Stimulated activated CD8-positive, alpha-beta memory T cell treated with anti-CD3 and anti-CD28 coated beads, Interleukin-4, amount 100 ng/mL, for 4 hours (primary cell): ENCODE data around the gene DPF3.

Source experiments
- DNase-seq, 2 donors: peaks; one replicate each; pipeline ENCODE4 v3.0.0-alpha.2; 2020; ENCODE audit warnings: low read depth in 2 of 2, low spot score in 1 of 2

Gene DPF3

GRCh38 chr14:72686832-72687231 lies 207.1 kb downstream of the DPF3 start:
- no peak for DNase-seq

- no peak for DNase-seq
These were observed 207.8 kb downstream of the DPF3 start for GRCh38 chr14:72686101-72686500.

GRCh38 chr14:72685456-72685855 lies 208.4 kb downstream of the DPF3 start:
- no peak for DNase-seq

GRCh38 chr14:72683787-72684186 lies 210.1 kb downstream of the DPF3 start:
- no peak for DNase-seq

- no peak for DNase-seq
These were observed 211.7 kb downstream of the DPF3 start for GRCh38 chr14:72682188-72682587.

GRCh38 chr14:72680853-72681640 lies 212.9 kb downstream of the DPF3 start:
- DNase-seq = no peak

GRCh38 chr14:72679536-72680151 lies 214.3 kb downstream of the DPF3 start:
- DNase-seq = no peak

- DNase-seq = no peak
These were observed 214.8 kb downstream of the DPF3 start for GRCh38 chr14:72679141-72679535.

- DNase-seq = no peak
These were observed 215.5 kb downstream of the DPF3 start for GRCh38 chr14:72678356-72678755.

- DNase-seq = no peak
These were observed 216.2 kb downstream of the DPF3 start for GRCh38 chr14:72677664-72678063.

- no peak for DNase-seq
These were observed 218.8 kb downstream of the DPF3 start for GRCh38 chr14:72675126-72675525.

- DNase-seq = no peak
These were observed 220.7 kb downstream of the DPF3 start for GRCh38 chr14:72673179-72673578.

GRCh38 chr14:72666610-72667009 lies 227.3 kb downstream of the DPF3 start:
- DNase-seq = no peak

GRCh38 chr14:72665259-72665658 lies 228.6 kb downstream of the DPF3 start:
- no peak for DNase-seq

GRCh38 chr14:72664651-72665050 lies 229.2 kb downstream of the DPF3 start:
- no peak for DNase-seq

GRCh38 chr14:72663956-72664650 lies 229.8 kb downstream of the DPF3 start:
- DNase-seq = no peak

GRCh38 chr14:72663076-72663487 lies 230.8 kb downstream of the DPF3 start:
- DNase-seq = no peak

- no peak for DNase-seq
These were observed 231.7 kb downstream of the DPF3 start for GRCh38 chr14:72662214-72662613.

- no peak for DNase-seq
These were observed 236.5 kb downstream of the DPF3 start for GRCh38 chr14:72657214-72657921.

- no peak for DNase-seq
These were observed 240.9 kb downstream of the DPF3 start for GRCh38 chr14:72653026-72653425.

GRCh38 chr14:72652179-72652578 lies 241.7 kb downstream of the DPF3 start:
- no peak for DNase-seq

- DNase-seq = no peak
These were observed 242.2 kb downstream of the DPF3 start for GRCh38 chr14:72651714-72652113.
